ENCODE data around the gene SLC22A25. TPM values are rescaled to one million over a fixed set of nuclear protein-coding genes. Genes with fewer than 3 reads are reported as not detected.
A peak's percentile ranks its signal among the peaks of the same experiment; 100 is the strongest.
"Not testable (repeated sequence)": the region's sequence is repeated elsewhere in the genome, so short reads cannot be mapped to it uniquely, and the experiment has no call there.

SLC22A25 gene
- not detected for total RNA-seq
- long read RNA-seq = 0 reads

DNA sequence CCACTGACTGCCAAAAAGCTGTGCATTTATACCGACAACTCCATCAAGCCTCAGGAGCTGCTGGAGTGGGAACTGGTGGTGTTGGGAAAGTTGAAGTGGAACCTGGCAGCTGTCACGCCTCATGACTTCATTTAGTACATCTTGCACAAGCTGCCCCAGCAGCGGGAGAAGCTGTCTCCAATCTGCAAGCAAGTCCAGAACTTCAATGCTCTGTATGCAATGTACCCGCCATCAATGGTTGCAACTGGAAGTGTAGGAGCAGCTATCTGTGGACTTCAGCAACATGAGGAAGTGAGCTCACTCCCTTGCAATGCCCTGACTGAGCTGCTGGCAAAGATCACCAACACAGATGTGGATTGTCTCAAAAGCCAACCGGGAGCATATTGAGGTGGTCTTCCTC is at the start of gene SLC22A25:
Gene SLC22A25 (minus strand): TSS at position 67 of the 400 bp plus-strand sequence. CDS start 13,947 bp downstream, outside the sequence.
- intact Hi-C loops (cut with DNase I) = no loop called here
- DNase-seq (ENCODE audit: missing footprints) (peak; percentile 64), ATAC-seq (no peak)

DNA sequence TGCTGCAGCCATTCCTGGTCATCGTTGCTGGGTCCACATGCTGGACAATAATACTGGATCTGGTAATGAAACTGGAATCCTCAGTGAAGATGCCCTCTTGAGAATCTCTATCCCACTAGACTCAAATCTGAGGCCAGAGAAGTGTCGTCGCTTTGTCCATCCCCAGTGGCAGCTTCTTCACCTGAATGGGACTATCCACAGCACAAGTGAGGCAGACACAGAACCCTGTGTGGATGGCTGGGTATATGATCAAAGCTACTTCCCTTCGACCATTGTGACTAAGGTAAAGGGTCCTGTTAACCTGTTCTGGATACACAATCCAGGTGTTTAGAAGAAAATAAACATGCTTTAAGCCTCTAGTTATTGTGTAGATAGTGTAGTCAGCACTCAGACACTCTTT is 46.9 kb upstream of the SLC22A25 start:
- ATAC-seq = no peak
- DNase-seq (ENCODE audit: missing footprints) = no peak
- intact Hi-C loops (cut with DNase I) = no loop called here

DNA sequence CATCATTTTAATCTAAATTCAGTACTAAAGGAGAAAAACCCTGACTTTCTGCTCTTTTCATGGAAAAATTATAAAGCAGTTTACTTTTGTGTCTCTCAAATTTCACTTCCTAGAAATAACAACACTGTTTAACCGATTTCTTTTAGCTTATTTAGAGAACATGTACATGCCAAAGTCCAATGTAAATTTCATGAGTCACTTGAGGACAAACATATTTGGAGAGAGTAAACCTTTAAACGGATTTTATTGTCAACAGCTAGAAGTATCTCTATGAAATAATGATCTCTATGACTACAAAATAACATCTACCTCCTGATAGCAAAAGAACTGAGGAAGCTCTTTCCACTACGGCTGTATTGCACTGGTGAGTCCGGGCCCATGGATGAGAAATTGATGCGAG is 46.3 kb upstream of the SLC22A25 start:
- intact Hi-C loops (cut with DNase I) = no loop called here

GRCh38 chr11:63282579-63282978 is 39.2 kb upstream of the SLC22A25 start:
- DNase-seq (ENCODE audit: missing footprints) (no peak), ATAC-seq (no peak)
- intact Hi-C loops (cut with DNase I) = no loop called here

More for the DNA sequence above, 46.3 kb upstream of the SLC22A25 start:
- no peak for DNase-seq (ENCODE audit: missing footprints)
- no peak for ATAC-seq

DNA sequence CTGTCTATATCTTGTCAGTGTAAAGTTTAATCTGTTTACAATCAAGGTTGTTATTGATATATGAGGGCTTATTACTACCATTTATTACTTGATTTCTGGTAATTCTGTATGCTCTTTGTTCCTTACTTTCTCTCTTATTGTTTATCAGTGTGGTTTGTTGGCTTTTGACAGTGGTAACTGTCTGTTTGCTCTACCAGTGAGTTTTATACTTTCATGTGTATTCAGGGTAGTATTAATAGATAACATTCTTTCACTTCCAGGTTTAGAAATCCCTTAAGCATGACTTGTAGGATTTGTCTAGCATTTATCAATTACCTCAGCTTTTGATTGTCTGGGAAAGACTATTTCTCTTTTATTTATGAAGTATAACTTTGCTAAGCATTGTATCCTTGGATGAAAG is 37.5 kb upstream of the SLC22A25 start:
- no peak for DNase-seq (ENCODE audit: missing footprints)
- intact Hi-C loops (cut with DNase I) = no loop called here
- ATAC-seq = no peak

- ATAC-seq = no peak
- intact Hi-C loops (cut with DNase I) = no loop called here
- DNase-seq (ENCODE audit: missing footprints) = no peak
Measured at GRCh38 chr11:63277345-63277943, 34.0 kb upstream of the SLC22A25 start.

GRCh38 chr11:63274776-63275175 is 31.4 kb upstream of the SLC22A25 start:
- intact Hi-C loops (cut with DNase I) = no loop called here
- DNase-seq (ENCODE audit: missing footprints) (no peak), ATAC-seq (no peak)

DNA sequence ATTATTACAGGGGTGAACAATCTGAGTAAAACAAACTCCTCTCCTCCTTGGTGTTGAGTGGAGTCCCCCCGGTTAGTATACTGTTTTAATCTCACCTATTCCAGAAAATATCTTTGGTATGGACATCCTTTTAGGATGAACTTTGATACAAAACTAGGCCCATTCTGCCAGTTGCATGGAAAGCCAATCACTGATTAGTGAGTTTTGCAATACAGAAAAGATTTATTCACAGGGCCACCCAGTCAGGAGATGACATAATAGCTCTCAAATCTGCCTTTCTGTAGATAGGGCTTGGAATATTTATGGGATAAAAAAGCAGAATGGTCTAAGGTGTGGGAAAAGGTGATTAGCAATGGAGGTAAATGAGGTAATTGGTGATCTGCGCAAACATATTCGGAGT is 30.3 kb upstream of the SLC22A25 start:
- intact Hi-C loops (cut with DNase I) = no loop called here
- ATAC-seq (no peak), DNase-seq (ENCODE audit: missing footprints) (no peak)

DNA sequence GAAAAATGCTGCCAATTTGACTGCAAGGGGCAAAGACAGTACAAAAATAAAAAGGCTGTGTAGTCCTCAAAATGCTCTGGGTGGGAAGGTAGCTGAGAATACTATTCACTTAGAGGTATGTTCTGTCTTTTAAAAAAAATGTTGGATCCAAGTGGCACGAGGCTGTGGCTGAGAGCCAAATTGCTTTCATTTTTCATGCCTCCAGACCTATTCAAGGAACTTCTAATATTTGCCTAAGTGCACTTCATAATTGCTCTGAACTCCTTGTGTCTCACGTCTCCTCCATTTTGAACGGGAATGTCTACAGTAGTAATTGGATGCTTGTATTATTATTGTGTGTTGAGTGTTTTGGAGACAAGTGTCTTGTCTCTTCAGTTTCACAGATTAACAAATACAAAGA is 19.1 kb upstream of the SLC22A25 start:
- intact Hi-C loops (cut with DNase I) = no loop called here
- no peak for DNase-seq (ENCODE audit: missing footprints)
- no peak for ATAC-seq

GRCh38 chr11:63251312-63251711 is 7.9 kb upstream of the SLC22A25 start:
- intact Hi-C loops (cut with DNase I) = no loop called here
- DNase-seq (ENCODE audit: missing footprints) = no peak
- ATAC-seq = no peak

GRCh38 chr11:63250162-63251050 is 7.0 kb upstream of the SLC22A25 start:
- intact Hi-C loops (cut with DNase I) = no loop called here
- no peak for ATAC-seq
- no peak for DNase-seq (ENCODE audit: missing footprints)

GRCh38 chr11:63248966-63249365 is 5.6 kb upstream of the SLC22A25 start:
- DNase-seq (ENCODE audit: missing footprints) (no peak), ATAC-seq (no peak)
- intact Hi-C loops (cut with DNase I) = no loop called here

DNA sequence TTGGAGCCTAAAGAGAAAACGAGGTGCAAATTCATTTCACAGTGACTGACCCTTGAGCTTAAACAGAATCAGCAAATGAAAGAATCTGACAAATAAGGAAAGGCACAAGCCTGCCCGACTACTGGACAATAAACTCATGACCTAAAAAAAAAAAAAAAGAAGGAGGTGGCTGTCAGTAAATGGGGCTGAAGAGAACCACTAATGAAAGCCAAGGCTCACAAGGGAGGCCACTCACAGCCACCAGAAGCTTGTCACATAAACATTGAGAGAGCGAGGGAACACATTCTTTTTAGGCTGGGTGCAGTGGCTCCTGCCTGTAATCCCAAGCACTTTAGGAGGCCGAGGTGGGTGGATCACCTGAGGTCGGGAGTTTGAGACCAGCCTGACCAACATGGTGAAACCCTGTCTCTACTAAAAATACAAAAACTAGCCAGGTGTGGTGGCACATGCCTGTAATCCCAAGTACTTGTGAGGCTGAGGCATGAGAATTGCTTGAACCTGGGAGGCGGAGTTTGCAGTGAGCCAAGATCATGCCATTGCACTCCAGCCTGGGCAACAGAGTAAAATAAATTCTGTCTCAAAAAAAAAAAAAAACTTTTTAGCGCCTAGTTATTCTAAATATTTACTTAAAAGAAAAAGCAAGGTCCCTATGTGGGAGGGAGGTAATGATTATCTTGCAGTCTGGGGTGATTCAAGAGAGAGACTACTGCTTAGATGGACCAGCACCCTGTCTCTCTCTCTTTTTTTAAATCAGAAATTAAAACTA is 4.0 kb upstream of the SLC22A25 start:
- intact Hi-C loops (cut with DNase I); ATAC-seq; DNase-seq (ENCODE audit: missing footprints): not testable (repeated sequence)

DNA sequence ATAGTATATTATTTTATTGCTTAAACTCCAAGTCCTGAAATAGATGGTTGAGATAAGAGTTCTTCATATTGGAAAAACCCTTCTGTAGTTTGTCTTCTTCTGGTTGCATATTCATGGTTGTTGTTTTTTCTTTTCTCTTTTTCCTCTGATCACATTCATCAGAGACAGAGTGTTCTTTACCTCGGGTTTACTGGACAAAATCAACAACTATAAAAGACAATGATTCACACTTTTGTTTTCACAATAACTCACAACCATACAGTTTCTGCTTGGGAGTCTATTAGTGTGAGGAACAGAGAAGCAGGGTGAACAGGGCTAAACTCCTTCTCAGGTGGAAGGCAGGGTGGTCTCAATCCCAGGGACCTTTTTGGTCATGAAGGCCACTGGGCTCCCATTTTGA is 2.6 kb upstream of the SLC22A25 start:
- DNase-seq (ENCODE audit: missing footprints) (no peak), ATAC-seq (no peak)
- intact Hi-C loops (cut with DNase I) = no loop called here

DNA sequence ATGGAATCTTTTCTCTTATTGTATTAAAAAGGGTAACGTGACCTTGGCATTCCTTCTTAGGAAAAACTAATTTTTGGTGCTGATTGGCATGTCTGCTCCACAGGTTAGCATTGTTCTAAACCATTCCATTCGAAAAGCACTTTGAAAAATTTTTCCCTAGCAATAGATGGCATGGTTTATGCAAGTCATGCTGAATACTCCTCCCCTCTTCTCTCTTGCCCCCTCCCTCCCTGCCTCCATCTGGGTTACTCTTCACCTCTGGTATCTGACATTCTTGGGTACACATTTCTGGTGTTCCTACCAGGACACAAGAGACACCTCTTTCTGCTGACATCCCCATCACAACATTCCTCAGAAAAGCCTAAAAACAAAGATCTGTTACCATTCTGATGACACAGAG is 1.5 kb upstream of the SLC22A25 start:
- ATAC-seq = no peak
- DNase-seq (ENCODE audit: missing footprints) = no peak
- intact Hi-C loops (cut with DNase I) = no loop called here

DNA sequence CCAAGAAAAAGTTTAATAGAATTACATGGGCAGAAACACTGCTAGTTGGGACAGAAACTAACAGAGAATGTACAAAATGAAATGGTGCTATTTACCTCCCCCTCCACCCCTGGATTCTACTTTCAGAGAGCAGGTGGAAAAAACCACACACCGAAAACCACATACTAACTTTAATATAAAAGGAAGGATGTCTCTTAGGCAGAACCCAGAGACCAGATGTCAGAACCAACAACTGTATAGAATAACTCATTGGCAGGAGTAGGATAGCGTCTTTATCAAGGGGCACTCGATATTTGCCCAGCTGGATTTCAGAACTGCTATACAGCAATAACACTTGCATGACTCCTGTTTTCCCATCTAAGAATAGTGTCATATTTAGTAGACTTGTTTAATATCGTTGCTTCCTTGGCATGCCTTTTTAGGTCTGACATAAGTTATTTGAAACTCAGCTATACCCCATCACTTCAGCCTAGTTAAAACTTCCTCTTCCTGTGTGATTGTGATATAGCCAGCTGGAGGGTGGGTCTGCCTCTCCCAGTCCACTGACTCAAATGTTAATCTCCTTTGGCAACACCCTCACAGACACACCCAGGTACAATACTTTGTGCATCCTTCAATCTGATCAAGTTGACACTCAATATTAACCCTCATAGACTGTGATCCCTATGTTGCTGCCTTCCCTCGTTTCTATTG is 1.2 kb downstream of the SLC22A25 start:
- ATAC-seq (no peak), DNase-seq (ENCODE audit: missing footprints) (no peak)
- intact Hi-C loops (cut with DNase I) = no loop called here

DNA sequence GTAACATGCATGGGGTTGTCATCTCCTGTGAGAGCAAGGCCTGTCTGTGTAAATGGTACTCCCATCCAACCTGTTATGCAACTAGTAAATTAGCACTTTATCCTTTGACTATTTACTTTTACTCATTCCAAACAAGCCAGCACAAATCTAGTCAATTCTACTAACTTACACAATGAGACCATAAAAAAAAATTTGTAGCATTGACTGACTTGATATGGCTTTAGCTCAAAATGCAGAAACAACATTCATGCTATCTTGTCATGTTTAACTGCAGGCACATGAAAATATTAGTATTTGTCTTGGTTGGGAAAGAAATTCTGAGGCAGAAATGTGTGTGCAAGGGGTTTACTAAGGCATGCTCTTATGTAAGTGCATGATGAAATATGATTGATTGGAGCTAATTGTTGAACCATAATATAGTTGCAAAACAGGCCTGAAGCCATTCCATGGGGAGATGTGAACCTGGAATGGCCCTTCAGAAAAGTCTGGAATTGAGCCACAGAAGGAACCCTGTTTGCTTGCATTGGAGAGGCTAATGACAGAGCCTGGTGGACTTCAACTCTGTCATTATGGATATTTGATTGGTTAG is 2.5 kb downstream of the SLC22A25 start:
- ATAC-seq (no peak), DNase-seq (ENCODE audit: missing footprints) (no peak)
- intact Hi-C loops (cut with DNase I) = no loop called here

DNA sequence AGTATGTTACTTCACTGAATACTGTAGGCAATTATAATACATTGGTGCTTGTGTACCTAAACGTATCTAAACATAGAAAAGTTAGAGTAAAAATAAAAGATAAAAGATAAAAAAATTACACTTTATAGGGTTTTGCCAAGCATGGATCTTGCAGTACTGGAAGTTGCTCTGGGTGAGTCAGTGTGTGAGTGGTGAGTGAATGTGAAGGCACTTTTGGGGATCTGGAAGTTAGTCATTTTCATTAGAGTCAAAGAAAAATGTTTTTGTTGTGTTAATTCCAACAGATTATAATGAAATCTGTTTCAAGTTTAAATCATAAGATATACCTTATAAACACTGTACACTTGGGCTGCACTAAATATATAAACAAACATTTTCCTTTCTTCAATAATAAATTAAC is 3.3 kb downstream of the SLC22A25 start:
- DNase-seq (ENCODE audit: missing footprints) (no peak), ATAC-seq (no peak)
- intact Hi-C loops (cut with DNase I) = no loop called here

DNA sequence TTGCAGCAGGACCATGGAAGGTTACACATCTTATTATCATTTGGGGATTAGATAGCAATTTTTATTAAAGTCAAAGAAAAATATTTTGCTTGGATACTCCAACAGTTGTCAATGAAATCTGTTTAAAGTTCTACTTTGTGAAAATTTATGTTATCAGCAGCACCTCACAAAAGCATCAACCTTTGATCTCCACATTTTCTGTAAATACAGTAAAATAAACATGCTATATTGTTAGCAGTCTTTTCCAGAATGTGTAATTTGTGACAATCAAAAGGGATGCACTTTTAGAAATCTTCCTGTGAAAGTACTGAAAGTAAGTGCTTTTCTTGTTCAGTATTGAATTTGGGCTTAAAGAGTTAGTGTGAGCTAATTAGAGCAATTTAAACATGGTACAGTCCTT is 4.1 kb downstream of the SLC22A25 start:
- ATAC-seq = no peak
- DNase-seq (ENCODE audit: missing footprints) = no peak
- intact Hi-C loops (cut with DNase I) = no loop called here

Data from Right ventricle myocardium inferior (tissue), 1 donor.